C4-2B (cell line): ENCODE measurements around the gene ZNF550.

Source experiments
- H3K27ac ChIP-seq: fragments of 450-650 bp; 2 replicates; pipeline ENCODE4 v1.5.1; 2017
- ZFX ChIP-seq: fragments of 450-650 bp; IDR thresholded peaks from 2 replicates; pipeline ENCODE4 v1.6.1; 2017
- TF ChIP-seq, protein P1 (sequence below): fragments of 450-650 bp; conservative IDR thresholded peaks from 2 replicates; pipeline ENCODE4 v1.5.1; 2017; ENCODE audit warnings: mild to moderate bottlenecking

The ZNF550 gene

DNA sequence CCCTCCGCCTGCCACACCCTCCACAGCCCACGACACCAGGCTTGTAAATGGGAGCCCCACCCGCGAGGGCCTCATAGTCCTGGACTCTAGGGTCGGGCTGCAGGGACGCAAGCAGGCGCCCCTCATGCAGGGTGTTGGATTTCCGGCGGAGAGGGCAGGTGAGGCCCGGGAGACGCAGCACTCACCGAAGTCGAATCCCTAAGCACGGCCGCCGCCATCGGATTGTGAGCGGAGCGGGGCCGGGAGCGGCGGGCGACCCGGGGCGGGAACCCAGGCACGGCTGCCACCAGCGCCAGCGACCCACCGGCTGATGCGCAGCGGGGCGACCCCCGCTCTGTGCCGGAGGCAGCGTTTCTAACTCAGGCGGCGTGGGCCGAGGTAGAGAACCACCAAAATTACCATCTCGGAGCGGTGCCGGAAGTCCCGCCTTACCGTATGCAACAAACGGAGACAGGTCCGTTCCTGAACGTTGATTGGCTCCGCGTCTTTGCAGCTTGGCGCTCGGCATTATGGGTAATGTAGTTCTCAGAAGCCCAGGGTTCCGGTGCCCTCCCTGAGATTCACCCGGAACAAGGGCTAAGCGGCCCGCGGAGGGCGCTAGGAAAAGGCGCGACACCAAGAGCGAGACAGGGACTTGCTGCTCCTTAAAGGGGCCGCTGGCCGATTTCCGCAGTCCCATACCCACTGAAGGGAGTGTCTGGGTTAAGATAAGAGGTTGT, 19.0 kb upstream of the ZNF550 start, which contains the start of gene ZNF416:
Gene ZNF416 (minus strand): TSS at position 425 of the 719 bp plus-strand sequence. CDS start 207 bp downstream, at position 218.
- TF ChIP-seq, protein P1, sequence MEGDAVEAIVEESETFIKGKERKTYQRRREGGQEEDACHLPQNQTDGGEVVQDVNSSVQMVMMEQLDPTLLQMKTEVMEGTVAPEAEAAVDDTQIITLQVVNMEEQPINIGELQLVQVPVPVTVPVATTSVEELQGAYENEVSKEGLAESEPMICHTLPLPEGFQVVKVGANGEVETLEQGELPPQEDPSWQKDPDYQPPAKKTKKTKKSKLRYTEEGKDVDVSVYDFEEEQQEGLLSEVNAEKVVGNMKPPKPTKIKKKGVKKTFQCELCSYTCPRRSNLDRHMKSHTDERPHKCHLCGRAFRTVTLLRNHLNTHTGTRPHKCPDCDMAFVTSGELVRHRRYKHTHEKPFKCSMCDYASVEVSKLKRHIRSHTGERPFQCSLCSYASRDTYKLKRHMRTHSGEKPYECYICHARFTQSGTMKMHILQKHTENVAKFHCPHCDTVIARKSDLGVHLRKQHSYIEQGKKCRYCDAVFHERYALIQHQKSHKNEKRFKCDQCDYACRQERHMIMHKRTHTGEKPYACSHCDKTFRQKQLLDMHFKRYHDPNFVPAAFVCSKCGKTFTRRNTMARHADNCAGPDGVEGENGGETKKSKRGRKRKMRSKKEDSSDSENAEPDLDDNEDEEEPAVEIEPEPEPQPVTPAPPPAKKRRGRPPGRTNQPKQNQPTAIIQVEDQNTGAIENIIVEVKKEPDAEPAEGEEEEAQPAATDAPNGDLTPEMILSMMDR = peak; percentile 26
- peak; percentile 59 for TF ChIP-seq ZFX
- peak within 1 kb of the TSS; percentile 73 for H3K27ac ChIP-seq

DNA sequence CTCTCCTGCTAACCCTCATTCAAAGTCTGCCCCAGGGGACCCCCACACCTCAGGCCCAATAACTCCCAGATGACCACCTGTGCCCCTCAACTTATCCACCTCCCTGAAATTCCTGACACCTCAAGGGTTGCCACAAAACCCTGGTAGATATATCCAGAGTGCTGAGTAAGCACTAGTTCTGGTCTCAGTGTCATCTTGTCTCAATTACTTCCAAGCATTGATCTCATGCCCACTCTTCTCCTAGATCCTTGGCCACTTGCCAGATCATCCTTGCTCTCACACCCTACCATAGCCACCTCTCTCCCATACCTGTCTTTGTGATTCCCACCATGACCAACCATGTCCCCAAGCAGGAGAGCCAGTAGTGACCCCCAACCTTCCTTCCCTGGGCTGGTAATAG, 17.0 kb upstream of the ZNF550 start:
- no peak for TF ChIP-seq ZFX
- TF ChIP-seq, protein P1 = no peak
- no peak overlapping the region for H3K27ac ChIP-seq

DNA sequence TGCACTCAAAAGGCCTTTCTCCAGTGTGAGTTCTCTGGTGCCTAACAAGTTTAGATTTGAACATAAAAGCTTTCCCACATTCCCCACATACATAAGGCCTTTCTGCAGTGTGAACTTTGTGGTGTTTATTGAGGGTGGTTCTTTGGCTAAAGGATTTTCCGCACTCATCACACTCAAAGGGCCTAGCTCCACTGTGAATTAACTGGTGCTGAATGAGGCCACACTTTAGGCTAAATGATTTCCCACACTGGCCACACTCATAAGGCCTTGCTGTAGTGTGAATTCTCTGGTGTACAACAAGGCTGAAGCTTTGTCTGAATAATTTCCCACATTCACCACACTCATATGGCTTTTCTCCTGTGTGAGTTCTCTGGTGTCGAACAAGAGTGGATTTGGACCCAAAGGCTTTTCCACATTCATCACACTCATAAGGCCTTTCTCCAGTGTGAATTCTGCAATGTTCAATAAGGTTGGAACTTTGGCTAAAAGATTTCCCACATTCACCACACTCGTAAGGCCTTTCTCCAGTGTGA, 12.8 kb upstream of the ZNF550 start:
- no peak overlapping the region for H3K27ac ChIP-seq
- TF ChIP-seq, protein P1 = no peak
- TF ChIP-seq ZFX = no peak

DNA sequence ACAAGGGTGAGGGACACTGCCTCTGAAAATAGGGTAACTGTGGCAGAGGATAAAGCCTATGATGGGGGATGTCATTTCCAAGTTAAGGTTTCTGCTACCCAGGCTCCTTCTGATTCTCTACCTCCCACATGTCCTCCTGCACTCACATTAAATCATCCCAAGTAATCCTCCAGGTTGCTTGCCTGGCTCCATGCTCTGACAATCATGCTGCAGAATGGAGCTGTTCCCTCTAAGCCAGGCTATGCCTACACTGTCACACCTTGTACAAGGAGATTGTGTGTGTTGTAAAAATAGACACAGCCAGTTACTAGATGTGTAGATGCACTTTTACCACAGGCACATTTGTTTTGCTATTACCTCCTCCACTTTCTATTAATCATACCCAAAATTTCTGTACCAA, 11.0 kb upstream of the ZNF550 start:
- TF ChIP-seq, protein P1 = no peak
- no peak for TF ChIP-seq ZFX
- no peak overlapping the region for H3K27ac ChIP-seq

- no peak for TF ChIP-seq ZFX
- TF ChIP-seq, protein P1 = no peak
- H3K27ac ChIP-seq = no peak overlapping the region
Observed at GRCh38 chr19:57566396-57567265, 7.0 kb upstream of the ZNF550 start.

GRCh38 chr19:57563547-57563946, 3.9 kb upstream of the ZNF550 start:
- TF ChIP-seq, protein P1 = no peak
- TF ChIP-seq ZFX = no peak
- no peak overlapping the region for H3K27ac ChIP-seq

DNA sequence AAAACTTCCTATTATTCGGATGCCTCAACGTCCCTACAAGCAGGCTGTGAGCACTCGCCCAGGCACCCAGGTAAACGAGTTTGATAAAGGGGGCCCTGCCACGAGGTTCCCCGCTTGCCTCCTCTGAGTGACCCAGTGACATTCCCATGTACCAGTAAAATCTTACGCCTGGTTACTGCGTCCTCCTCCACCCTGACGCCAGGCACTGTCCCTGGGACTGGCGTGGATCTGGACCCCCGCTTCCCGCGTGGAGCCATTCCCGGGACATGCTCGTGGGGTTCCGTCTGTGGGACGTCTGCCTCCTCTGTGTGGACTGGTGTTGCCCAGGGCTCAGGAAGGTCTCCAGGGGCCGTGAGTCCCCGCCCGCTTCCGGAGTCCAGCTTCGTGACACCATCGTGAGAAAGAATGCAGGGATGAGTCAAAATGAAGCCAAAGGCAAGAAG, 407 bp upstream of the ZNF550 start:
- TF ChIP-seq ZFX = no peak
- TF ChIP-seq, protein P1 = no peak
- no peak overlapping the region; the same call in 1 of the 2 replicates for H3K27ac ChIP-seq
